HG03280 (cell line): Measurements from ENCODE around the gene BCL3.
A peak's percentile ranks its signal among the peaks of the same experiment; 100 is the strongest.

Experiments
- ATAC-seq: cut with Tn5 transposase; IDR thresholded peaks from one replicate; pipeline ENCODE4 v1.9.1; 2021; ENCODE audit warnings: mild to moderate bottlenecking, moderate library complexity; ENCODE audit not compliant: unreplicated experiment

BCL3 gene

GRCh38 chr19:44785271-44785670 lies 36.8 kb downstream of the BCL3 start:
- ATAC-seq: no peak

- no peak for ATAC-seq
Observed at GRCh38 chr19:44785993-44786392, 37.5 kb downstream of the BCL3 start.

GRCh38 chr19:44788971-44789370 lies 40.5 kb downstream of the BCL3 start:
- no peak for ATAC-seq

DNA sequence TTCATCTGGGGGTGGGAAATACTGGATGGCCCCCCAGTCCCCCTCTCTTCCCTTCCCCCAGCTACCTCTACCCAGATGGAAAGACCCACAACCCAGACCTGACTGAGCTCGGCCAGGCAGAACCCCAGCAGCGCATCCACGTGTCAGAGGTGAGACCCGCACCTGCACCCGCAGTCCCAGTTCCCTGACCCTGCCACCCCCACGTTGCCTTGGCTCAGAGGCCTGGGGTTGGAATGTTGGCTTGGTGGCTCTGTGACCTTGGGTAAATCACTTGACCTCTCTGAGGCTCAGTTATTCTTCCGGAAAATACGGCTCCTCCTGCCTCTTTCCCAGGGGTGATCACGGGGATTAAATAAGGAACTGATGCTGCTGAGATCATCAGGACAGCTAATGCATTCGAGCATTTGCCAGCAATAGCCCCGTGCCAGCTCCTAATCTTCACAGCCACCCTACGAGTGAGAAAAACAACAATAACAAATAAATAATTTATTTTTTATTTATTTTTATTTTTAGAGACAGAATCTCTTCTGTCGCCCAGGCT lies 41.5 kb downstream of the BCL3 start:
- no peak for ATAC-seq

DNA sequence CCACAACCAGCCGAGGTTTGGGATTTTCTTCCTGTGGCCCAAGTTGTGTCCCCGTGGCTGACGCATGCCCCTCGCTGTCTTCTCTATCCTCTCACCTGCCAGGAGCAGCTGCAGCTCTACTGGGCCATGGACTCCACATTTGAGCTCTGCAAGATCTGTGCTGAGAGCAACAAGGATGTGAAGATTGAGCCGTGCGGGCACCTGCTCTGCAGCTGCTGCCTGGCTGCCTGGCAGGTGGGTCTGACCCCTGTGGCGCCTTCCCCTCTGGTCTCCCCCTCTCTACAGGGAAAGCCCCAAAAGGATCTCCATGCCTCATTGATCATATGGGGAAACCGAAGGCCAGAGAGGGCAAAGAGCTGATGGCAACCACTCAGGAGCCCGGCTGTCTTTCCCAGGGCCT lies 43.8 kb downstream of the BCL3 start:
- no peak for ATAC-seq

- ATAC-seq: no peak
Observed at GRCh38 chr19:44794610-44795009, 46.1 kb downstream of the BCL3 start.

GRCh38 chr19:44795398-44795987 lies 47.0 kb downstream of the BCL3 start:
- ATAC-seq: no peak

GRCh38 chr19:44796701-44797115 lies 48.2 kb downstream of the BCL3 start:
- no peak for ATAC-seq

GRCh38 chr19:44799627-44800346 lies 51.3 kb downstream of the BCL3 start:
- ATAC-seq: no peak

DNA sequence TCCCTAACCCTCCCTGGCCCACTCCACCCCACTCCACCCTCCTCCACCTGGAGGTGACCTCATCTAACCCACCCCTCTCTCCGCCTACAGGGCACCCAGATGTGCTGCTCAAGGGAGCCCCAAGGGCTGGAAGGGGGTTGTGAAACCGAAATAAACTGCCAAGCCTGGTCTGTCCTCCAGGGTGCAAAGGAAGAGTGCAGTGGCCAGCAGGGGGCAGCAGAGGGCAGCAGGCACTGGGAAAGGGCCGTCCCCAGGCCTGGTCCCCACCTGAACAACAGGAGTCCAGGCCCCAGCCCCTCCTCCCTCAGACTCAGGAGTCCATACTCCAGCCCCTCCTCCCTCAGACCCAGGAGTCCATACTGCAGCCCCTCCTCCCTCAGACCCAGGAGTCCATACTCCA lies 52.0 kb downstream of the BCL3 start:
- peak; percentile 66 for ATAC-seq

DNA sequence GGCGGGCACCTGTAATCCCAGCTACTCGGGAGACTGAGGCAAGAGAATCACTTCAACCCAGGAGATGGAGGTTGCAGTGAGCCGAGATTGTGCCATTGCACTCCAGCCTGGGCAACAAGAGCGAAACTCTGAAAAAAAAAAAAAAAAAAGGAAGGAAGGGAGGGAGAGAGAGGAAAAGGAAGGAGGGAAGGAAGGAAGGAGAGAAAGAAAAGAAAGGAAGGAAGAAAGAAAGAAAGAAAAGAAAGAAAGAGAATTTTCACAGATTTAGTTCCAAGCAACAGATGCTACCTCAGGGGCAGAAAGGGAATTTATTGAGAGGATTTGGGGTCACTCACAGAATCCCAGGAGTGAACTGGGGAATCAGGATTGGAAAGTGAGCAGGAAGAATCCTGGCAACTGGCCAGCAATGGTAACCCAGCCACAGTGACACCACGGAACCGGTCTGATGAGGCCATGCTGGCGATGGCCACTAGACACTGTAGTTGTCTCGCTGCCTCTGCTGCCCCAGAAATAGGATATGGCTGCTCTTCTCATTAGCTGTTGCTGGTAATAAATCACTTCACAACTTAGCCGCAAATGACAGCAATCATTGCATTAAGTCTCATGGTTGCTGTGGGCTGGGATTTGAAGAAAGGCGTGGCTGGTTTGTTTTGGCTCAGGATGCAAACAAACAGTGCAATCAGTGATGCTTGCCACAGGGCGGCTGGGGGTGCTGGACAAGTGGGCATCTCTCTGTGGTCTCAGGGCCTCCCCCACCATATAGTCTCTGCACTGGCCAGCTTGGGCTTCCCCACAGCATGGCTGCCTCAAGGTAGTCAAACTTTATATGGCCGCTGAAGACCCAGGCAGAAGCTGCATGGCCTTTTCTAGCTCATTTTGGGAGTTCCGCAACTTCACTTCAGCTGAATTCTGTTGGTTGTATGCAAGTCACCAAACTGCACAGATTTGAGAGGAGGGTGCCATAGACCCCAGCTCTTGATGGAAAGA lies 55.2 kb downstream of the BCL3 start:
- ATAC-seq: no peak

- no peak for ATAC-seq
Observed at GRCh38 chr19:44806291-44806690, 57.8 kb downstream of the BCL3 start.

DNA sequence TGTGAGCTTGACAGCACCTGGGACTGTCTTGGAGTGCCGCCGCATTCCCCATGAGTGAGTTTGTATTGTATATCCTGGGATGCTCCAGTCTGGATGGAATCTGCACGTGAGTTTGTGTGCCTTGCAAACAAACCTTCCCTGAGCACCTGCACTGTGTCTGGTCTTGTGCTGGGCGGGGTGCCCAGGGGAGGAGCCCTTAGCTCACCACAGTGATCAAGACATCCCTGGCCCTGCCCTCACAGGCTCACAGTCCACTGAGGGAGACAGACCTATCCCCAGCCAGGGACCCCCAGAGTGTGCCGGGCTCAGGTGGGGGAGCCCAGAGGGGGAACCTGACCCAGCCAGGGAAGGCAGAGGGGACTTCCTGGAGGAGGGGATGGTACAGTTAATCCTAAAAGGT lies 58.7 kb downstream of the BCL3 start:
- ATAC-seq: no peak

- ATAC-seq: no peak
Observed at GRCh38 chr19:44807652-44808462, 59.3 kb downstream of the BCL3 start.

DNA sequence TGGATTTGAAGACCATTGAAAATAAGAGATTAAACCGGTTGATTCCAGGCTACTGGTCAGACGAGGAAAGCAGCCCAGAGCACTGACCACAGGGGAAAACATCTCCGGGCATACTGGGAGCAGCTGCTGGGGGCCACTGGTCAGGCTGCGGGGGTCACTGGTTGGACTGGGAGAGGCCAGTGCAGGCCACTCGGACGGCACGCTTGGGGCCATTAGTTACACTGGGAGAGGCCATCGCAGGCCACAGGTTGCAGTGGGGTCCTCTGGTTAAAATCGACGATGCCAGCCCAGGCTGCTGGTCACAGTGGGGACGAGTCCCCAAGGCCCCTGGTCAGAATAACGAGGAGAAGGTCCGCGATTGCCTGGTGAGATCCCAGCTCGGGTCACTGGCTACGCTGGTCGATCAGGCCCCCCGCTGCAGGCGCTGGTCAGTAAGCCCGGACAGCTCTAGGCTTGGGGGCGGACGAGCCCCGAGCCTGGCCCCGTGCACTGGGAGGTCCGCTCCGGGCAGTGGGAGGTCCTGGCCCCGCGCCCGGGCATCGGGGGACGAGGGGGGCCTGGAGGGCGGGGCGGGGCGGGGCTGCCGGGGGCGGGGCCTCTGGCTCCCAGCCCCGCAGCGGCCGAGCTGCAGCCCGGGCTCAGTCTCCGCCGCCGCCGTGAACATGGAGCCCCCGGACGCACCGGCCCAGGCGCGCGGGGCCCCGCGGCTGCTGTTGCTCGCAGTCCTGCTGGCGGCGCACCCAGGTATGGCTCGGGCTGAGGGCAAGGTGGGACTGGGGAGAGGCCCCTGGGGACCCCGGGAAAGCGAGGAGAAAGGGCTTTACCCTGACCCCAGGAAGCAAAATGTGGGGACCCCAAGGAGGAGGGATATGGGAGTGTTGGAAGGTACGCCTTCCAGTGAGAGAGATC lies 60.2 kb downstream of the BCL3 start, which contains the start of gene BCAM:
Gene BCAM, plus strand, starts transcription at position 641 of the 909 bp plus-strand sequence. Its CDS starts 22 bp downstream, at position 663.
- no peak for ATAC-seq
